Stimulated activated CD4-positive, alpha-beta T cell treated with anti-CD3 and anti-CD28 coated beads, Interleukin-2, amount 100 ng/mL, for 24 hours (primary cell): Measurements from ENCODE around the gene ANKRD17.
A peak's percentile ranks its signal among the peaks of the same experiment; 100 is the strongest.
"Not testable (repeated sequence)": the region's sequence is repeated elsewhere in the genome, so short reads cannot be mapped to it uniquely, and the experiment has no call there.

Experiments
- DNase-seq, 2 donors: peaks; one replicate each; pipeline ENCODE4 v3.0.0-alpha.2; 2020

Gene ANKRD17

DNA sequence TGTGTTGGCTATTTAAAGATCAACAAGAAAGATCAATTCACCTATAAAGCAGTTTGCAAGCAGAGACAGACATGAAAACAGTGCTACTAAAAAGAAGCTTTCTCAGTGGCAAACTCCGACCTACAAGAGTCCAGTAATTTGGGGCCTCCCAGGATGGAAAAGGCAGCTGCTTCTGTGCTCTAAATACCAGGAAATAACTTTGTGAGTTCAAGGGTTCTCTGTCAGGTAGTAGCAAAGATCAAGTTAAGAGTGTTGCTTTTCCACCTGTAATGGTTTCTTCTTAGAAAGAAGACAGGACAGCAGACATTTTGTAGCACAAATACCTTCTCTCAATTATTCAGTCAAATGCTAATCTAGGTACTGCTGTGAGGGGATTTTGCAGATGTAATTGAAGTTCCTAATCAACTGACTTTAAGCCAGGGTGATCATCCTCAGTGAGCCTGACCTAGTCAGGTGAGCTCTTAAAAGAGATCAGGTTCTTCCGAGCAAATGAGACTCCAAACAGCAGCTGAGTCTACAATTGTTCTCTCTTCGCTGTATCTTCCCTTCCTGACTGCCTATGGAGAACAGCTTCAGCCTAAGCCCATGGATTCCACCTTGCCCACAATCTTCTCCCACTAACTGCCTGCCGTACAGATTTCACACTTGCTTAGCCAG is 13.5 kb downstream of the ANKRD17 start:
- no peak for DNase-seq

DNA sequence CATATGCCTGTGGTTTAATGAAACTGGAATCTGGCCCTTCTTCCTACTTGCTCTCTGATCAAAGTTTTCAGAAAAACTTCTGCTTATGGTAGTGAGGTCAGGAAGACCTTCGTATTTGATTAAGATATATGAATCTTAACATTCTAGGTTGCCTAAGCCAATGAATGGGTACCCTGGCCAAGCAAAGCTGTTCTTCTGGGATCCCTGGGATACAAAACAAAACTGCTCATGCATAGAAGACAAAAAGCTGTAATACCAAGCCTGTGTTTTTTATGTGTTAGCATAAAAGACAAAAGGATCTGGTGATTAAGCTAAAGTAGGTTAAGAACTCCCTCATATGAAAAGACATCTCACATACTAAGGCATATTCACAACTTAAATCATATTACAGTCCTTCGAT is 21.6 kb downstream of the ANKRD17 start:
- DNase-seq = no peak

DNA sequence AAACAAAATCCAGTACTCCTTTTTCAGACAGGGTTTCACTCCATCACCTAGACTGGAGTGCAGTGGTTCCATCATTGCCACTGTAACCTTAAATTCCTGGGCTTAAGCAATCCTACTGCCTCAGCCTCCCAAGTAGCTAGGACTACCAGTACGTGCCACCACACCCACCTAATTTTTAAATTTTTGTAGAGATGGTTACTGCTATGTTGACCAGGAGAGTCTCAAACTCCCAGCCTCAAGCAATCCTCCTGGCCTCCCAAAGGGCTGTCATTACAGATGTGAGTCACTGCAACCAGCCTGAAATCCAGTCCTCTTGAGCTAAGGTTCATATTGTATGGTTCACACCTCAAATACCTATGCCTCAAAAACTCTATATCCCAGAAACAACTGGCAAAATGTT is 22.4 kb downstream of the ANKRD17 start:
- no peak for DNase-seq

DNA sequence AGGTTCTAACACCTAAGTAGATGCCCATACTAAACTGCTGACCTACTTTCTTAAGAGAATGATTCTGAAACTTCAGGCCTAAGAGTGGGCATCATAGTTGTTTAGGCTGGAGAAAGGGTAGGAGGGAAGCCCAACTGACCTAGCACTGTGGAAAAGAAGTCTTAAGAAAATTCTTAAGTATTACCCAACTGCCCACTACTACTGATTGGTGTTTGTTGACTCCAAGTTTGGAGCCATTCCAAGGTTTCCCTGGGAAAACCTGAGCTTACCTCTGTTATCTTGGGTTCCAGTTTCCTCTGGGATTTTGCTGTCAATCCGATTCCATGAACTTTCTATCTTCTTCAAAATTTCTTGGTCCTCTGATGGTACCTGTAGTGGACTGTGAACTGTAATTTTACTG is 23.9 kb downstream of the ANKRD17 start:
- DNase-seq = no peak

DNA sequence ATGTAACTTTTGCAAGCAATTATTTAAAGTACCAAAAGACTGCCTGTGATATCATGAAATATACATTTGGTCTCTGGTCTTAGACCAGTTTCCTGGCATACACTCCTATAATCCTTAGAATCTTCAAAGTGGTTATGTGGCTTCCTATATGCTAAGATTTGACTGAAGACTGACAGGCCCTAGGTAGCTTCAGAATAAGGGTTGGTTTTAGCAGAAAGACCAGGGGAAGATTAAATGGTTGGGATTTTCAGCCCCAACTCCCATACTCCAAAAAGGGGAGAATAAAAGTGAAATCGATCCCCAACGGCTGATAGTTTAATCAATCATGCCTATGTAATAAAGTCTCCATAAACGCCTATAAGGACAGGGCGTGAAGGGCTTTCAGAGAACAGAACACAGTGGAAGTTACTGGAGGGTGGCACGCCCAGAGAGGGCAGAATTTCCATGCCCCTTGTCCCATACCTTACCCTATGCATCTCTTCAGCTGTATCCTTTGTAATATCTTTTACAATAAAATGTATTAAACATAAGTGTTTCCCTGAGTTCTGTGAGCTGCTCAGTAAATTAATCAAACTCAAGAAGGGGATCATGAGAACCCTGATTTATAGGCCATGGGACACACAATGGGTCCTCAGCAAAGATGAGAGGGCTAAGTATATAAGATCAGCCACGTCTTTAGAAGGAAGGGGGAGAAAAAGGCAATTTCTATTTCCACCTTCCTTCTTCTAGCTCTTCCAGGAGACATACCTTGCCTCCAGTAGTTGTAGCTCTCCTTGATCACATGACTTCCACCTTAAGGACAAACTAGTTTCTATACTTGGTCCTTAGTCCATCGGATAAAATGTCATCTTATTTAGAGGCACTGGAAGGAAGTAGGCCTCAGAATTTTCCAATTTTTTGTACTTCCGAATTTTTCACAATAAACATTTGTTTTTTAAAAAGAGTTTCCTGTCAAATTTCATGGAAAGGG is 26.8 kb downstream of the ANKRD17 start:
- no peak for DNase-seq

DNA sequence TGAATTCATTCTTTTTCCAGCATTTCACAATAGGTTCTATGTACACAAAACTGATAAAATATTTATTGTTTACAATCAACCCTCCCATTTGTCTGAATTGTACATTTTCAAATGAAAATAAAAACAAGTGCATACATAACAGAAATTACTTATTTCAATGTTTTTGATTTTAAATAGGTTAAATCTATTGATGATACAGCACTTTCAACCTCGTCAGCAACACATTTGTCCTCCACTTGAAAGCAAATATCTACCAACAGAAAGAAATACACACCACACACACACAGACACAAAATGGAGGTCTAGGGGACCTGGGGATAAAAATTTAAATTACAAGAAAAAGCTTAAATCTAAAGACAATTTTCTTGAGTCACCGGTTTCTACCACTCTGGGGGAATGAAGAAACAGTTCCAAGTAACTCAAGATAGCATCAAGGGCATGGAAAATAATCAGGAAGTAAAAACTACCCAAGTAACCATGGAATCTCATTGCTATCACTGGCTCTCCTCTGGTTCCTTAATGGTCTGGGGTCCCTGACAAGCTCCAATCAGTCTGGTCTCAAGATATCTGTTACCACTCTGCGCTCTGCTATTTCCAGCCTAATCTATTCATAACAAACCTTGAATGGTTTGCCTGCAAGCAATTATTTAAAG is 27.6 kb downstream of the ANKRD17 start:
- no peak for DNase-seq

DNA sequence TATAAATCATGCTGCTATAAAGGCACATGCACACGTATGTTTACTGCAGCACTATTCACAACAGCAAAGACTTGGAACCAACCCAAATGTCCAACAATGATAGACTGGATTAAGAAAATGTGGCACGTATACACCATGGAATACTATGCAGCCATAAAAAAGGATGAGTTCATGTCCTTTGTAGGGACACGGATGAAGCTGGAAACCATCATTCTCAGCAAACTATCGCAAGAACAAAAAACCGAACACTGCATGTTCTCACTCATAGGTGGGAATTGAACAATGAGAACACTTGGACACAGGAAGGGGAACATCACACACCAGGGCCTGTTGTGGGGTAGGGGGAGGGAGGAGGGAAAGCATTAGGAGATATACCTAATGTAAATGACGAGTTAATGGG is 29.8 kb downstream of the ANKRD17 start:
- DNase-seq = not testable (repeated sequence)

DNA sequence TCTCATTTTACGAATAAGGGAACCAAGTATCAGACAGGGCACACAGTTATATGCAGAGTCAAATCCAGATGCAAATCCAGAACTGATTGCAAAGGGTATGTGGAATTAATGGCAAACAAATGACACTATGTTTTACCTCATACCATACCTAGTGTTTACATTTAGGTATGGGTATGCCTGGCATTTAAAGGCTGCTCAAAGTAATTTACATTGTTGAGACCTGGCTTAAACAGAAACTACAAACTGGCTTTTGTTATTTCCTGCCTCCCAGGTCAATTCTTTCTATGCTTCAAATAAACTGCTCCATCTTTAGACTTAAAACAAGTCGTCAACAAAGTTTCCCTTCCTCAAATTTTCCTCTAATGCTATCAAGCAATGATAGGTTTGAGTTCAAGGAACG is 33.7 kb downstream of the ANKRD17 start:
- no peak for DNase-seq

DNA sequence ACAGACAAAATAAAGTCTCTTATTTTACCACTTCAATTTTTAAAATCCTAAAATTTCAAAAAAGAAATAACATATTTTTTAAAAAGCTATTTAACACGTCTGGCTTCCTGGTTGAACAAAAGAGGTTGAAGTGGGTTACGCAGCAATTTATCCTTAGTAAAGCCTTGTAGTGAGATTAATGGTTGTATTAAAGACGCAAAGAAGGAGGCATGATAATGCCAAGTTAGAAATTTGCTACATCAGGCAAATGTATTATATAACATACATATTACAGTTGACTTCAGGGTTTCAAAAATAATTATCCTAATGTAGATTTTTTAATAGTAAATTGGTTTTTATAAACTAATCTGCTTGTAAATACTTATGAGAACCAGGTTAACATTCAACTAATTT is 35.3 kb downstream of the ANKRD17 start:
- DNase-seq = no peak

DNA sequence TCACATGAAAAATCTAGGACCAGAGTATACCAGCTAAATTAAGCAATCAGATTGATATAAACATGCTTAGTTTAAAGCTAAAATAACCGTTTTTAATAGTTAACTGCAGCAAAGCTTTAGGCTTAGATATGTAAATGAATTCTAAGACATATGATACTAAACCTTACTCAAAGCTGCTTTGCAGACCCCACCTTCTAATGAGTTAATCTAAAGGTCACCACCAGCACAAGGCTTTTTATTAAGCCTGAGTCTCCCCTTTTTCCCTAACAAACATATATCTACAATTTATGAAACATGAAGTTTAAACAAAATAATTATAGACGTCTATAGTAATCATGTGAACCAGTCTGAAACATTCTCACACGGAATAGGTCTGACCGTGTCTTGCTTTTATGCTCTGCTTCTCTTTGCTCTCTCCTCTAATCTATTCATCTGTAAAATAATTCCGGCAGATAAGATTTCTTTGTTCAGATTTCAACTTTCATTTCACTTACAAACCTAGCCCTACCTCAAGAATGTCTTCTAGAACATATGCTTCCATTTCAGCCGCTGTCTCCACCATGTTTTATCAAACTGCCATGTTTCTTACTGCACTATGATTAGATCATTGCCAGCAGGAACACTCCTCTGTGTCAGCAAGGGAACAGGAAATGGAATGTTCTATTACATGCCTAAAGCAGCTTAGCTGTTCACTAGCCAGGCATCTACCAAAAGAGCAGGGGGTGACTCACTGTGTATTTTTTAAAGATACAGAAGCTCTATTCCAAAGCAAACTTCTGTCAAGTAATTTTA is 35.9 kb downstream of the ANKRD17 start:
- DNase-seq = peak; percentile 7 to 51

DNA sequence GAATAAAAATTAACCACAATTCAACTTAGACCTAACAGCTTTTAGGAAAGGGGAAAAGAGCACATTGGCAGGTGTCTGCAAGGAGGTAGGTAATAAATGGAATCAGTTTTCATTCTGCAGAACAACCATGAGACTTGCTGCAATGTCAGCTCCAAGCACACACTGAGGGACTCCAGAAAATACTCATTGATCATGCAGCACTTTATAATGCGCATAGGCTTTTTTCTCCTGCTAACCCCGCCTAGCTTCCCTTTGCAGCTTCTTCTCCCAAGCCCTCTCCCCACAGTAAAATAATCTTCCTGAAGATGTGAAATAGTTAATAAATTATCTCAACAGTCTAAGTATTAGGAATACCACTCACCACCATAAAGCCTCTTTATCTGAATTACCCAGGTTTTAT is 36.9 kb downstream of the ANKRD17 start:
- DNase-seq = no peak

DNA sequence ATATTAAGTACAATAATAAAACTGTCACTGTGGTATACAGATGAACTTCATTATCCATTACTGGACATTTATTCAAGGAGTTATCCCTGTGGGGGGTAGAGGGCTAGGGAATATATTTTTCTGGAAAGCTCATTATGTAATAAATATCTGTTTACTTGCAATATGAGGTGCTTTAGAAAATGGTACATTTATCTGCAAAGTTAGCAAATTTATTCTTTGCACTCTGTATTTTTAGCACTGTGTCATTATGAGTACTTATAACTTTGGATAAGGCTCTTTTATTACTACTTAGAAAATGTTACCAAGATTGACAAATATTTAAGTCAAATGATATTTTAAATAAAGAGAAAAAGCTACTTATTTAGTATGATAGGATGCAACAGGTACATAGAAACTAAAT is 37.8 kb downstream of the ANKRD17 start:
- DNase-seq = no peak

DNA sequence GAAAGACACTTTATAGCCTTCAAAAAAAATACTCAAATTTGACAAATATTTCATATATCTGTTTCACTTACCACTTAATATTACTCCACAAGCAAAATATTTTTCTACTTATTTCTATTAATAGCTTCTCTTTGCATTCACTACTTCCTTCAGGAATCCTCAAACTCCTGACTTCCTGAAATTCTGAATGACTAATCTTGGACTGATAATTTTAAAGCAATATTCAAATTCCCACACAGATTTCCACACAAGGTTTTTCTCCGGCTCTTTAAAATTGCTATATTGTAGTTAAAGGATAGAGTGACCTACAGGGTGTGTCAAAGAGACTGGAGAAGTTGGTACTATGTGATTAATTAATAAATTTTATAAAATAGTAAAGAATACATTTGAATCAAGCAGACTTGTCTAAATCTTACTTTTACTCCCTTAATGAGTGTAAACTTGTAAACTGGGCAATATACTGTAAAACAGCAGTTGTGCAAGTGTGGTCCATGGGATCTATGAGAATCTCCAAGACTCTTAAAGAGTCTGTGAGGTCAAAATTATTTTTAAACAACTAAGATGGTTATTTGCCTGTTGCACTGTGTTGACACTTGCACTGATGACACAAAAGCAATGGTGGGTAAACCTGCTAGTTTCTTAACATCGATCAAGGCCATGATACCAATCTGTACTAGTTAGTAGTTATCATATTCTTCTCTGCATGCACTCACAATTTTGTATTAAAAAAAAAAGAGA is 44.5 kb downstream of the ANKRD17 start:
- DNase-seq = no peak

DNA sequence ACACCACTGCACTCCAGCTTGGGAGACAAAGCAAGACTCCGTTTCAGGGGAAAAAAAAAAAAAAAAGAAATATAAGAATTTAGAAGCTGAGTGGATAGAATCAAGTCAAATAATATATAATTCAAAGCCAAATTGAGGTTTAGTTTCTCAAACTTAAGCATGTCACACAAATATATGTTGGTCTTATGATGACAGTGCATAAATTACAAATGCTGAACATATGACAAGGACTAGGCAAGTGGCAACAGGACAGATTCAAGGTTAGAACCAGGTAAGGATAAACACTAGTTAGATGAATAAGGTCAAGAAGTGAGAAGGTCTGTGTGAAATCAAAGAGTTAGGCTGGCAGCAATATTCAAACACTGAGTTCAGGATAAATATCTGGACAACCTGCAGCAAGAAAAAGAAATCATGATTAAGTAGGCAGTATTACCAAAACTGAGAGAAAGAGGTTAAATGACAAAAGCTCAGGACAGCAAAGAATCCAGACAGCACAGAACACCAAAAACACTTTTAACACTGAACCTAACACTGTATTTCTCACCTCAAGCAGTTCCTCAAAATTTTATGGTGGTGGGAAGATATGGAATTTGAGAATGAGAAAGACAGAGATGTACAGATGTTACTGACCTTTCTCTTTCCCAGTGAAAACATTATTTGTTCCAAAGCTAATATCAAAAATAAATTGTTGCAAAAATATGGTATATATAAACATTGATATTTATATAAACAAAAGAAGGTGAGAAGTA is 45.4 kb downstream of the ANKRD17 start:
- no peak for DNase-seq

DNA sequence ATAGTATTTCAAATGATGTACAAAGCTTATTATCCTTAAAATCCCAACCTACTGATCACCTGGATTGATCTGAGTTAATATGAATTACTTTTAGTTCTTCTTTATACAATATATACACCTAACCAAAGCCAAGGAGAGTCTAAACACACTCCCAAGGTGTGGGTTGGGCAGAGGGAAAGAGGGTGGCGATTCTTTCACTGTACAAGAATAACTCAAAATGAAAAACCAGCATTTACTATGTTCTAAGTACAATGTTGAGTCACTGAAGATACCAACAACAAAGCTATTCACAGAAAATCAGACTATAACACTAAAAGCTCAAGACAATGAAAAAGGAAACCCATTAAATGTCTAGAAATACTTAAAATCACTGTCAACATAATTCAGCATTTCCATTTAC is 46.6 kb downstream of the ANKRD17 start:
- no peak for DNase-seq

DNA sequence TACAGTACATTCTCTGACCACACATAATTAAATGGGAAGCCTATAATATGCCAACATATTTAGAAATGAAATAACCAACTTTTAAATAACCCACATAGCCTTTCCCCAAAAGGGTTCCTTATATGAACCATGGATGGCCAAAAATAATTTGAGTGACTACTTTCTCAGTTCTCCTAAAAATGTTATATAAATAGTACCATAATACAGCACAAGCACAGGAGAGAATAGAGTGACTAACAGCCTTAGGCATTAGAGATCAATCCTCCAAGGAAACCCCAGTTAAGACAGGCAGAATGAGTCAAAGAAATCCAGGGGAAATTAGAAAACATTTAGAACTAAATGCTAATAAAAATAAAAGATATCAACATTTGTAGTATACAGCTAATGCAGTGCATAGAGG is 50.2 kb downstream of the ANKRD17 start:
- DNase-seq = no peak

DNA sequence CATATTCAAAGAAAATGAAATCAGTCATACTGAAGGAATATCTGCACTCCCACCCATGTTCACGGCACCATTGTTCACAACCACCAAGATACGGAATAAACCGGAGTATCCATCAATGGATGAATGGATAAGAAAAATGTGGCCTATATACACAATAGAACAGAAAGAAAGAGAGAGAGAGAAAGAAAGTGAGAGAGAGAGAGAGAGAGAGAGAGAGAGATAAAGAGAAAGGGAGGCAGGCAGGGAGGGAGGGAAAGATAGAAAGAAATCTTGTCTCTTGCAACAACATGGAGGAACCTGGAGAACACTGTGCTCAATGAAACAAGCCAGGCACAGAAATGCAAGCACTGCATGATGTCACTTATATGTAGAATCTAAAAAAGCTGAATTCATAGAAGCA is 52.4 kb downstream of the ANKRD17 start:
- DNase-seq = no peak

DNA sequence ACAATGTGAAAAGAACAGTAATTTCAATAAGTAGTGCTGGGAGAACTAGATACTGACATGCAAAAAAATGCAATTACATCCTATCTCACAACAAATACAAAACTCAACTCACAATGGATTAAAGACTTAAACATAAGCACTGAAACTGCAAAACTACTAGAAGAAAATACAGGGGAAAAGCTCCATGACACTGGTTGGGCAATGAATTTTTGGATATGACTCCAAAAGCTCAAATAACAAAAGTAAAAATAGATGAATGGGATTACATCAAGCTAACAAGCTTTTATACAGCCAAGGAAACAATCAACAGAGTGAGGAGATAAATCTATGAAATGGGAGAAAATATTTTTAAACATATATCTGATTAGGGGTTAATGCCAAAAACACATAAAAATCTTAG is 53.1 kb downstream of the ANKRD17 start:
- no peak for DNase-seq

DNA sequence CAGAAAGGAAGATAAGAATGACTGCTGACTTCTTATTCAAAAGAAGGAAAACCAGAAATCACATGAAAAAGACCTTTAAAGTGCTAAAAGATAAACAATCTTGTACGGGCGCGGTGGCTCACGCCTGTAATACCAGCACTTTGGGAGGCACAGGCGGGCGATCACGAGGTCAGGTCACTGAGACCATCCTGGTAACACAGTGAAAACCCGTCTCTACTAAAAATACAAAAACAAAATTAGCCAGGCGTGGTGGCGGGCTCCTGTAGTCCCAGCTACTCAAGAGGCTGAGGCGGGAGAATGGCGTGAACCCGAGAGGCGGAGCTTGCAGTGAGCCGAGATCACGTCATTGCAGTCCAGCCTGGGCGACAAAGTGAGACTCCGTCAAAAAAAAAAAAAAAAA is 54.6 kb downstream of the ANKRD17 start:
- not testable (repeated sequence) for DNase-seq

DNA sequence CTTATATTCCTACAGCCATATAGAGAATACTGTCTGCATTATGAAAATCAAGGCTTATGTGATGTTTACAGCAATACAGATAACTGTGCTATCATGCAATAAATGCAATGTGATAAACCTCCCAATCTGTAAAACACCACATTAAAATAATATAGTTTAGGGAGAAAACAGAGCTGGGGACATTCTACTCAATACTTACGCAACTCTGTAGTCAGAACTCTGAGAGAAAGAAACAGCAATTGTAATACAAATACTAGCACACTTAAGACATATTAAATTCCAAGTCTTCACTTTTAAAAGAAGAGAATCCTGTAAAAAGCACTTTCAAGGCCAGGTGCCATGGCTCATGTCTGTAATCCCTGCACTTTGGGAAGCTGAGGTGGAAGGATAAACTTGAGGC is 61.4 kb downstream of the ANKRD17 start:
- DNase-seq = no peak

DNA sequence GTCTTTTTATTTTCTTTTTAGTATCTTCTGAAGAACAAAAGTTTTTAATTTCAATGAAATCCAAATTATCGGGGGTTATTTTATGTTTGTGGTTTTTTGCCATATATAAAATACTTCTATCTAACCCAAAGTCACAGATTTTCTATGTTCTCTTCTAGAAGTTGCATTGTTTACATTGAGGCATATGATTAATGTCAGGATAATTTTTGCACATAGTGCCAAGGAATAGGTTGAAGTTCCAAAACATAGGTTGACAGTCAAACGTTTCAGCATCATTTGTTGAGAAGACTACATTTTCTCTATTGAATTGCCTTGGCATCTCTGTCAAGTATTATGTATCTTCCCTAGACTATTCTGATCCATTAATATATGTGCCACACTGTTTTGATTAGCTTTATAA is 64.5 kb downstream of the ANKRD17 start:
- no peak for DNase-seq

DNA sequence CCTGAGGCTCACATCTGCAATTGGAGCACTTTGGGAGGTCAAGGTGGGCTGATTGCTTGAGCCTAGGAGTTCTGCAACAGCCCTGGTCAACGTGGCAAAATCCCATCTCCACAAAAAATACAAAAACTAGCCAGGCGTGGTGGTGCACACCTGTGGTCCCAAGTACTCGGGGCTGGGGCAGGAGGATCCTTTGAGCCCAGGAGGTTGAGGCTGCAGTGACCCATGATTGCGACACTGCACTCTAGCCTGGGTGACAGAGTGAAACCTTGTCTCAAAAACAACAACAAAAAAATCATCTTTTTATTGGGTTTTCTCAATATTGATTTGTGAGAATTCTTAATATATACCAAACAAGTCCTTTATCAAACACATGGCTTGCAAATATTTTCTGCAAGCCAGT is 64.9 kb downstream of the ANKRD17 start:
- DNase-seq = no peak
